Keratinocyte (primary cell): ENCODE results near the gene TMEM219. TPM values are rescaled to one million over a fixed set of nuclear protein-coding genes. Genes with fewer than 3 reads are reported as not detected.

Experiments used
- DNase-seq: peaks from one replicate; pipeline ENCODE4 v3.0.0-alpha.2; 2011; ENCODE audit warnings: low read depth, missing footprints, low spot score
- FAIRE-seq: peaks from 2 replicates; lab custom pipeline; 2011; peaks lifted over from hg19 to GRCh38; lab: Jason Lieb, UNC
- H2AFZ ChIP-seq: 2 replicates; pipeline ENCODE4 v1.6.0; 2012; ENCODE audit warnings: low read length, control low read depth, inconsistent platforms; ENCODE audit not compliant: control insufficient read depth
- H3K27ac ChIP-seq: 2 replicates; pipeline ENCODE4 v1.5.1; 2011; ENCODE audit warnings: low read length; ENCODE audit not compliant: control insufficient read depth, insufficient read depth
- H3K27me3 ChIP-seq: 3 replicates; pipeline ENCODE4 v1.6.0; 2011; ENCODE audit warnings: low read length; ENCODE audit not compliant: control insufficient read depth, insufficient read depth; ENCODE audit errors: extremely low read depth
- H3K36me3 ChIP-seq, 2 experiments: 2 replicates in 1 of 2; 3 replicates in 1 of 2; pipeline ENCODE4 v1.5.1; 2011; ENCODE audit warnings: low read length in 2 of 2, mild to moderate bottlenecking in 1 of 2; ENCODE audit not compliant: control insufficient read depth in 2 of 2, insufficient read depth in 2 of 2; ENCODE audit errors: extremely low read depth in 1 of 2
- H3K4me1 ChIP-seq: 3 replicates; pipeline ENCODE4 v1.5.1; 2011; ENCODE audit warnings: low read length; ENCODE audit not compliant: control insufficient read depth, insufficient read depth; ENCODE audit errors: extremely low read depth
- H3K4me2 ChIP-seq: 3 replicates; pipeline ENCODE4 v1.6.0; 2011; ENCODE audit warnings: low read depth, low read length; ENCODE audit not compliant: control insufficient read depth, insufficient read depth; ENCODE audit errors: extremely low read depth
- H3K4me3 ChIP-seq, 3 experiments: fragments of 200-600 bp in 1 of 3; sonication (generic) in 1 of 3; 2 replicates in 2 of 3; 3 replicates in 1 of 3; pipeline ENCODE4 v1.5.1; 2011 to 2016; ENCODE audit warnings: low read length in 3 of 3, mild to moderate bottlenecking in 3 of 3, control low read depth in 2 of 3, inconsistent platforms in 1 of 3, low read depth in 1 of 3, mixed read lengths in 1 of 3, mixed run types in 1 of 3, moderate library complexity in 1 of 3; ENCODE audit not compliant: control insufficient read depth in 2 of 3, insufficient read depth in 2 of 3; ENCODE audit errors: extremely low read depth in 1 of 3
- H3K79me2 ChIP-seq: 2 replicates; pipeline ENCODE4 v1.6.0; 2012; ENCODE audit warnings: low read length; ENCODE audit not compliant: control insufficient read depth, insufficient read depth
- H3K9ac ChIP-seq: 3 replicates; pipeline ENCODE4 v1.6.0; 2011; ENCODE audit warnings: low read length; ENCODE audit not compliant: control insufficient read depth, insufficient read depth; ENCODE audit errors: extremely low read depth
- H3K9me1 ChIP-seq: 3 replicates; pipeline ENCODE4 v1.6.0; 2011; ENCODE audit warnings: low read length; ENCODE audit not compliant: control insufficient read depth, insufficient read depth; ENCODE audit errors: extremely low read depth
- H3K9me3 ChIP-seq: 2 replicates; pipeline ENCODE4 v1.5.1; 2012; ENCODE audit warnings: low read depth, low read length; ENCODE audit not compliant: control insufficient read depth
- H4K20me1 ChIP-seq: 3 replicates; pipeline ENCODE4 v1.6.0; 2011; ENCODE audit warnings: low read length; ENCODE audit not compliant: control insufficient read depth, insufficient read depth; ENCODE audit errors: extremely low read depth
- CTCF ChIP-seq, 3 experiments: IDR thresholded peaks in 1 of 3; conservative IDR thresholded peaks in 1 of 3; optimal IDR thresholded peaks in 1 of 3; 2 replicates in 2 of 3; 3 replicates in 1 of 3; pipeline versions ENCODE3 to v1.5.1; 2011; ENCODE audit warnings: low read length in 3 of 3, mild to moderate bottlenecking in 3 of 3, moderate library complexity in 2 of 3, control low read depth in 1 of 3, inconsistent platforms in 1 of 3; ENCODE audit not compliant: insufficient read depth in 2 of 3; ENCODE audit errors: extremely low read depth in 1 of 3
- EZH2 ChIP-seq: IDR thresholded peaks from one replicate; pipeline ENCODE4 v1.6.1; 2012; ENCODE audit warnings: inconsistent platforms, mild to moderate bottlenecking, low read length, moderate library complexity
- dilution Hi-C: fragments of 300-500 bp; cut with MboI; formaldehyde crosslinking; loops from one replicate; pipeline ENCODE4 v1.7.0; 2020; ENCODE audit warnings: low sequenced_read_pairs; ENCODE audit not compliant: extremely low pct_ligation_motif_present
- polyA plus RNA-seq, 5 experiments: library from polyadenylated mRNA; depleted of rRNA in 3 of 5; stranded (reverse) in 3 of 5; stranded (forward) in 1 of 5; unstranded in 1 of 5; fragments of >200 nt; gene quantifications; 1 replicate in 1 of 5; 2 replicates in 3 of 5; 3 replicates in 1 of 5; pipeline versions ENCODE4 v1.2.1 to v1.2.3, GENCODE V29; 2011 to 2012; ENCODE audit warnings: missing spikeins in 2 of 5, low read depth in 1 of 5, low replicate concordance in 1 of 5

Gene TMEM219
- polyA plus RNA-seq, 1 donor (not counting 4 experiments of a cell fraction or from before 2014, with no cell fraction given) = 48.5 TPM

GRCh38 chr16:29962344-29962994 is 590 bp downstream of the TMEM219 start:
- H3K4me3 ChIP-seq = peak overlapping the region; percentile 67 to 79 (median 72)
- H3K27ac ChIP-seq = peak overlapping the region; percentile 65
- H3K9ac ChIP-seq = peak overlapping the region; percentile 82
- H3K4me2 ChIP-seq = peak overlapping the region; percentile 88
- H3K79me2 ChIP-seq = no peaks in the 10 kb centered on the region
- H4K20me1 ChIP-seq = no peaks in the 10 kb centered on the region
- peaks cover 0 to 5% of the 10 kb centered on the region in 2 experiments for H3K36me3 ChIP-seq
- TF ChIP-seq EZH2 = no peak
- no peak for TF ChIP-seq CTCF (optimal IDR thresholded peaks at IDR 0.05 in 1 of 3, IDR thresholded peaks at IDR 0.05 in 1 of 3, conservative IDR thresholded peaks at IDR 0.05 in 1 of 3; ENCODE audit: extremely low read depth in 1 of 3, insufficient read depth in 2 of 3, low read length in 3 of 3)
- peaks cover 10% of the 10 kb centered on the region for H3K4me1 ChIP-seq
- no peaks in the 10 kb centered on the region for H3K9me3 ChIP-seq
- no peaks in the 10 kb centered on the region for H3K9me1 ChIP-seq
- dilution Hi-C loops = no loop called here
- no peaks in the 10 kb centered on the region for H3K27me3 ChIP-seq
- H2AFZ ChIP-seq = peak overlapping the region; percentile 79
- FAIRE-seq (no peak), DNase-seq (no peak)

GRCh38 chr16:29963021-29963743 is 1.3 kb downstream of the TMEM219 start:
- Histone ChIP-seq H3K4me1 (peaks cover 10% of the 10 kb centered on the region), H3K9ac (peak overlapping the region; percentile 82), H4K20me1 (no peaks in the 10 kb centered on the region), H3K9me1 (peaks cover 3% of the 10 kb centered on the region), H3K4me3 (peak overlapping the region; percentile 67 to 79 (median 72)), H3K79me2 (no peaks in the 10 kb centered on the region), H3K36me3 (peaks cover 4 to 8% of the 10 kb centered on the region in 2 experiments), H2AFZ (no peak overlapping the region), H3K27me3 (no peaks in the 10 kb centered on the region), H3K27ac (no peak overlapping the region), H3K4me2 (peak overlapping the region; percentile 88), H3K9me3 (no peaks in the 10 kb centered on the region)
- FAIRE-seq (no peak), DNase-seq (no peak)
- dilution Hi-C loops = no loop called here
- no peak for TF ChIP-seq CTCF (optimal IDR thresholded peaks at IDR 0.05 in 1 of 3, IDR thresholded peaks at IDR 0.05 in 1 of 3, conservative IDR thresholded peaks at IDR 0.05 in 1 of 3; ENCODE audit: extremely low read depth in 1 of 3, insufficient read depth in 2 of 3, low read length in 3 of 3)
- no peak for TF ChIP-seq EZH2
